HepG2 (cell line): ENCODE measurements around the gene MS4A15. TPM values are rescaled to one million over a fixed set of nuclear protein-coding genes. Genes with fewer than 3 reads are reported as not detected.
"Not testable (repeated sequence)": the region's sequence is repeated elsewhere in the genome, so short reads cannot be mapped to it uniquely, and the experiment has no call there.

Source experiments
- ATAC-seq: fragments of 200-7000 bp; cut with Tn5 transposase; 3 replicates; pipeline ENCODE4 v1.9.1; 2020; ENCODE audit warnings: mild to moderate bottlenecking, moderate library complexity
- BruUV-seq: library from RNA; stranded (reverse); fragments of 400-500 nt; replicated peaks from 2 replicates; lab custom pipeline; 2021; lab: Mats Ljungman, UMichigan
- CTCF ChIA-PET: fragments of 300-600 bp; formaldehyde crosslinking; extraction: SDS; loops from one replicate; lab custom pipeline; 2021; ENCODE audit warnings: low total read pairs, inconsistent platforms, low intra/inter-chr PET ratio; lab: Yijun Ruan, JAX
- POLR2A ChIA-PET: fragments of 350-600 bp; sonication (Branson Sonifier 250); formaldehyde crosslinking; loops from one replicate; lab custom pipeline; 2020; ENCODE audit warnings: antibody characterized with exemption, inconsistent platforms; lab: Yijun Ruan, JAX
- DNase-seq: peaks from one replicate; pipeline ENCODE4 v3.0.0-alpha.2; 2015; ENCODE audit warnings: low spot score
- FAIRE-seq: peaks from 3 replicates; lab custom pipeline; 2011; peaks lifted over from hg19 to GRCh38; lab: Jason Lieb, UNC
- H2AFZ ChIP-seq: one replicate; pipeline ENCODE4 v1.6.1; 2011; ENCODE audit warnings: low read length, inconsistent platforms
- H3K27ac ChIP-seq: fragments of 300-600 bp; 3 replicates; pipeline ENCODE4 v1.8.0; 2011; ENCODE audit warnings: mixed run types, mild to moderate bottlenecking, mixed read lengths, low read length, inconsistent platforms; ENCODE audit not compliant: insufficient read depth; ENCODE audit errors: extremely low read length
- H3K27me3 ChIP-seq, 2 experiments: fragments of 200-600 bp in 1 of 2; 2 replicates in 1 of 2; 3 replicates in 1 of 2; pipeline versions ENCODE4 v1.6.0 to v1.8.0; 2011; ENCODE audit warnings: low read length in 2 of 2, mild to moderate bottlenecking in 2 of 2, moderate library complexity in 2 of 2, inconsistent platforms in 1 of 2; ENCODE audit not compliant: insufficient read depth in 2 of 2, control insufficient read depth in 1 of 2
- H3K36me3 ChIP-seq, 2 experiments: fragments of 200-600 bp in 1 of 2; replicated peaks in 1 of 2; 2 replicates in 1 of 2; 3 replicates in 1 of 2; pipeline versions ENCODE4 v1.5.1 to v1.8.0; 2011; ENCODE audit warnings: low read length in 2 of 2, inconsistent platforms in 1 of 2; ENCODE audit not compliant: insufficient read depth in 2 of 2, control insufficient read depth in 1 of 2
- H3K4me1 ChIP-seq: 2 replicates; pipeline ENCODE4 v1.5.1; 2012; ENCODE audit warnings: low read length, inconsistent platforms; ENCODE audit not compliant: insufficient read depth
- H3K4me2 ChIP-seq: 2 replicates; pipeline ENCODE4 v1.6.0; 2011; ENCODE audit warnings: low read depth, low read length, inconsistent platforms
- H3K4me3 ChIP-seq, 3 experiments: fragments of 200-600 bp in 1 of 3; sonication (generic), shearing (Covaris generic) in 1 of 3; replicated peaks in 1 of 3; 2 replicates each; pipeline ENCODE4 v1.5.1; 2011 to 2016; ENCODE audit warnings: low read length in 3 of 3, inconsistent platforms in 2 of 3, low read depth in 2 of 3, mild to moderate bottlenecking in 2 of 3, control low read depth in 1 of 3, mixed read lengths in 1 of 3; ENCODE audit not compliant: insufficient read depth in 1 of 3
- H3K79me2 ChIP-seq: one replicate; pipeline ENCODE4 v1.6.1; 2011; ENCODE audit warnings: low read length, inconsistent platforms; ENCODE audit not compliant: insufficient read depth
- H3K9ac ChIP-seq: 2 replicates; pipeline ENCODE4 v1.6.0; 2011; ENCODE audit warnings: mild to moderate bottlenecking, low read depth, low read length, inconsistent platforms; ENCODE audit not compliant: insufficient read depth
- H3K9me3 ChIP-seq: 2 replicates; pipeline ENCODE4 v1.5.1; 2012; ENCODE audit warnings: mild to moderate bottlenecking, low read length
- H4K20me1 ChIP-seq: 2 replicates; pipeline ENCODE4 v1.6.0; 2011; ENCODE audit warnings: inconsistent platforms, mild to moderate bottlenecking, low read length, moderate library complexity; ENCODE audit not compliant: insufficient read depth
- ATAD3A ChIP-seq: sonication (generic); formaldehyde crosslinking; IDR thresholded peaks from 2 replicates; pipeline ENCODE4 v1.4.0; 2020; ENCODE audit warnings: missing genetic modification reagents
- RARG ChIP-seq: sonication (generic); formaldehyde crosslinking; IDR thresholded peaks from 2 replicates; pipeline ENCODE4 v1.4.0; 2020; ENCODE audit warnings: low read depth, mild to moderate bottlenecking, missing genetic modification reagents
- ZBTB49 ChIP-seq: sonication (generic); formaldehyde crosslinking; IDR thresholded peaks from 2 replicates; pipeline ENCODE4 v1.4.0; 2020; ENCODE audit warnings: missing genetic modification reagents, borderline replicate concordance
- ZNF674 ChIP-seq: sonication (generic); formaldehyde crosslinking; IDR thresholded peaks from 2 replicates; pipeline ENCODE4 v1.5.0; 2020; ENCODE audit warnings: low read depth, mild to moderate bottlenecking, missing genetic modification reagents
- WGBS: methylation state at CpG from one replicate; pipeline ENCODE4 v1.1.6; 2017; ENCODE audit warnings: low lambda C conversion rate; 5-methylcytosine and 5-hydroxymethylcytosine counted together
- in situ Hi-C: cut with HindIII; loops from 2 replicates; pipeline ENCODE4 v1.10.0; 2017; ENCODE audit warnings: low pct_unique_long_range_greater_than_20kb; ENCODE audit not compliant: extremely low pct_ligation_motif_present
- intact Hi-C: fragments of 100-400 bp; cut with micrococcal nuclease; formaldehyde crosslinking; loops from one replicate; pipeline ENCODE4 v1.10.0; 2022; ENCODE audit not compliant: unreplicated experiment
- polyA plus RNA-seq, 8 experiments: library from polyadenylated mRNA; depleted of rRNA in 3 of 8; stranded (reverse) in 7 of 8; unstranded in 1 of 8; fragments of >200 nt; fragmentation: Illumina TruSeq in 4 of 8; extraction: Trizol in 4 of 8; gene quantifications; 2 replicates each; pipeline versions ENCODE4 v1.2.1 to v1.2.3, GENCODE V29; 2011 to 2016; ENCODE audit warnings: low read depth in 4 of 8, missing spikeins in 1 of 8, mixed read lengths in 1 of 8; ENCODE audit not compliant: insufficient read depth in 1 of 8
- total RNA-seq, 5 experiments: library from RNA; depleted of rRNA; stranded (reverse); fragments of >200 nt; fragmentation: Illumina TruSeq; extraction: Trizol; gene quantifications; 2 replicates each; pipeline ENCODE4 v1.2.3, GENCODE V29; 2016; ENCODE audit warnings: low read depth in 1 of 5

MS4A15 gene
- total and polyA plus RNA-seq, 2 of the 13 experiments (the other 11 are each of a cell fraction or from before 2014, with no cell fraction given) = not detected

- DNase-seq (no peak), ATAC-seq (no peak), FAIRE-seq (no peak)
- TF ChIP-seq ZBTB49 (CRISPR knock-in tag) (no peak), RARG (CRISPR knock-in tag) (no peak), ZNF674 (no peak), ATAD3A (CRISPR knock-in tag) (no peak)
- BruUV-seq = no TSS peak
- Histone ChIP-seq H3K27me3 (peaks cover 0 to 18% of the 10 kb centered on the region in 2 experiments; a peak in 1 of 5 replicates), H4K20me1 (no peaks in the 10 kb centered on the region), H3K9ac (no peak overlapping the region), H2AFZ (no peak overlapping the region), H3K27ac (no peak overlapping the region), H3K4me3 (no peak overlapping the region), H3K4me1 (no peaks in the 10 kb centered on the region), H3K4me2 (no peak overlapping the region), H3K36me3 (no peaks in the 10 kb centered on the region), H3K9me3 (no peaks in the 10 kb centered on the region), H3K79me2 (no peaks in the 10 kb centered on the region)
- ChIA-PET POLR2A (no interaction called here), CTCF (no interaction called here)
- in situ Hi-C loops = no loop called here
- WGBS = 8% methylated on average over 4 of the region's 4 CpGs
- intact Hi-C loops = no loop called here
These were observed 45.4 kb upstream of the MS4A15 start for GRCh38 chr11:60711276-60711675.

GRCh38 chr11:60713423-60713822 is 43.2 kb upstream of the MS4A15 start:
- H3K4me2 ChIP-seq, in situ Hi-C loops, FAIRE-seq, DNase-seq, ATAC-seq, CTCF ChIA-PET, H3K9ac ChIP-seq, H3K4me1 ChIP-seq, H3K36me3 ChIP-seq, H3K27ac ChIP-seq, intact Hi-C loops, H3K79me2 ChIP-seq, H4K20me1 ChIP-seq, BruUV-seq, H3K4me3 ChIP-seq, POLR2A ChIA-PET, H3K9me3 ChIP-seq, H2AFZ ChIP-seq: not testable (repeated sequence)
- peaks cover 0 to 13% of the 10 kb centered on the region in 2 experiments; a peak in 3 of 5 replicates for H3K27me3 ChIP-seq
- 36% methylated on average over 6 of the region's 6 CpGs for WGBS
